NCI-H146 treated with DMSO at 0.1 percent for 48 hours (cell line): ENCODE measurements around the gene RETREG2.

Source experiments
- DNase-seq: peaks from one replicate; lab custom pipeline; 2025; ENCODE audit not compliant: unreplicated experiment; lab: John Stamatoyannopoulos, UW

Gene RETREG2

DNA sequence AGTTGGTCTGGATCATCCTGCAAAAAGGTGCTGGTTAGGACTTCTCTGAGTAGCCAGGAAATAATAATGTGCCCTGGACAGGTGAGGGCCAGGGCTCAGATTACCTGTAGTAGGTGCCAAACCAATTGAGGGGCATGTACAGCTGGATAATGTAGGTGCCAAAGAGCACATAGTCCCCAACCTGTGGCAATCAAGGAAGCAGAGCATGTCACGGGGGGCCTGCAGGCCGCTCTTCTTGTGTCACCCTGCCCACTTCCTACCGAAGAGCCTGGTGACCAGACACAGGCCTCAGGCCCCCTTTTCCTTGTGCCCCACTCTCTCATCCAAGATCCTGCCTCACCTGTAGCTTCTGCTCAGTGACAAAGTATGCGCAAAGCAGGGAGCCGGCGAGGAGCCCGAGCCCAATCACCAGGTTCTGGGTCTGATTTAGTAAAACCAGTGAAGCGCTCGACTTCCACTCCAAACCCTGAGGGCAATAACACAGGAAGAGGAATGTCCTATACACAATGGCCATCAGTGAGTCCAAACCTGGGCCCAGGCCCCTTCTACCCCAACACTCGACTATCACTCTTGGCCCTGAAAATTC is 35.5 kb downstream of the RETREG2 start:
- no peak for DNase-seq

- DNase-seq = no peak
These were observed 36.1 kb downstream of the RETREG2 start for GRCh38 chr2:219214141-219214540.

DNA sequence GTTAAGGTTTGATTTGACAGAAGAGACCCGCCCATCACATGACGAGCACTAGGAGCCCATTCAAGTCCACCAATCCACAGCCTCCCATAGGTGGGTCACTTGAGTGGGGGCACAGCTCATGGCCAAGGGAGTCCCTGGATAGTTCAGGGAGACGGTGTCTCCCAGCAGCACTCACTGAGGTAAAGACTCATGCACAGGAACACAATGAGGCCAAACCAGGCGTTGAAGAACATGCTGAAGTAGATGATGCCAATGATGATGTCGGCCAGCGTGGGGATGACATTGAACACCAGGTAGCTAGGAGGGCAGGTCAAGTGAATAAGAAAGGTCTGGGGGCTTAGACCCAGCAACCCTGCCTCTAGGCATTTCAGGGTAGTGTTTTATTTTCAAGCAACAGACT is 36.7 kb downstream of the RETREG2 start:
- DNase-seq = no peak

GRCh38 chr2:219215871-219216534 is 37.9 kb downstream of the RETREG2 start:
- no peak for DNase-seq

GRCh38 chr2:219216535-219216915 is 38.5 kb downstream of the RETREG2 start:
- DNase-seq = no peak

DNA sequence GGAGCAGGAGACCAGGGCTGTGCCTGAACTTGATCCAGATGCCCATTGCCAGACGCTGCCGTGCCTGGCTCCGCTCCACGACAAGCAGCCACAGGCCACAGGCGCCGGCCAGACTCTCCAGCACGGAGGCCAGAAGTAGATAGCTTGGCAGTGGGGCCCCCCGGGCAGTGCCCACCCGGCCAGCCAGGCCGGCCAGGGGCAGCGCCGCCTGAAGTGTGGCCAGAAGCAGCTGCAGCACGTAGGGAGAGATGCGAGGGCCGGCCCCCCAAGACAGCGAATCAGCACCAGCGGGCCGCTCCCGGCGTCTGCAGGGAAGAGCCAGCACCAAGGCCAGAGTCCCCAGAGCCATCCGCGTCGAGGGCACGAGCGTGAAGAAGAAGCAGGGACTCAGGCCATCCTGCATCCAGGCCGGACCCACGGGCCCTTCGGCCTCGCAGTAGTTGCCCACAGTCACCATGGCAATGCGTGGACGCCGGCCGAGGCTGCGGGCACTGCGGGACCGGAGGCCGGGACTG is 40.2 kb downstream of the RETREG2 start:
- peak; percentile 15 for DNase-seq

DNA sequence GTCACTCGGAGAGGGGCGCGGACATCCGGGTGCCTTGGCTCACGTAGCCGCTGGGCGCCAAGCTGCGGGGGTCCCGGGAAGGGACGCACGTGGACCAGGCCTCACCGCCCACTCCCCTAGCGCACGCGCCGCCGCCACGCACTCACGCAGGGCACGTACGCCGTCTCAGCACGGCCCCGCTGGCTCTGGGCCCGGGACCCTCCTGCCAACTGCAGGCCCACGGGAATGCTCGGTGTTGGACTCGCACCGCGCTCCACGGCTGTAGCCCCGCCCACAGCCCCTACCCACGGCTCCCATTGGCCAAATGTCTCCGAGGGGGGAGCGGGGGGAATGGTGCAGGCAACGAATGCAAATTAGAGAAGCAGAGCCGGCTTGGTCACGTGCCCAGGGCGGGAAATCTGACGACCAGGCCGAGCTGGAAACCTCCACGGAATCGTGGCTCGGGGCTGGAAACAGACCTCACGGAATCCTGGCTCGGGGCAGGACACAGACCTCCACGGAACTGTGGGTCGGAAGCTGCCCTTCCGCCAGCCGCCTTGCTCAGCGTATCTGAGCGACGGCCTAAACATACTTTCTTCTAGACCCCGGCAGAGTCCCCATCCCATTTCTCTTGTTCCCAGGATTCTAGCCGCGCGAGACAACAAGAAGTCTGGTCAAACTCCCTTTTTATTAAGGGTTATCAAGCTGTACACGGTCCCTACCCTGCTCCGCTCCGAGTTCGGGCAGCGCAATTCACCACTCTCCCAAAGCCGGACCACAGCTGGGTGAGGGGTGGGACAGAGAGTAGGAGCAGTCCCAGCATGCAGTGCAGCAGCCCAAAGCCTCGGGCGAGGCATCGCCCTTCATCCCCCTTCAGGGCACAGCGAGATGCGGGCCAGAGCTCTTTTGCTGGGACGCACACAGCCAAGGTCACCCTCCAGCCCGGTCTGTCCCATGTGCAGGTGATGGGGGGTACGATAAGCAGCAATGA is 40.9 kb downstream of the RETREG2 start, which contains the start of gene ABCB6:
Gene ABCB6 (minus strand): TSS at position 227 of the 970 bp plus-strand sequence. CDS start 285 bp downstream, outside the sequence.
- DNase-seq = peak; percentile 35

GRCh38 chr2:219219784-219220532 is 41.9 kb downstream of the RETREG2 start:
- no peak for DNase-seq

DNA sequence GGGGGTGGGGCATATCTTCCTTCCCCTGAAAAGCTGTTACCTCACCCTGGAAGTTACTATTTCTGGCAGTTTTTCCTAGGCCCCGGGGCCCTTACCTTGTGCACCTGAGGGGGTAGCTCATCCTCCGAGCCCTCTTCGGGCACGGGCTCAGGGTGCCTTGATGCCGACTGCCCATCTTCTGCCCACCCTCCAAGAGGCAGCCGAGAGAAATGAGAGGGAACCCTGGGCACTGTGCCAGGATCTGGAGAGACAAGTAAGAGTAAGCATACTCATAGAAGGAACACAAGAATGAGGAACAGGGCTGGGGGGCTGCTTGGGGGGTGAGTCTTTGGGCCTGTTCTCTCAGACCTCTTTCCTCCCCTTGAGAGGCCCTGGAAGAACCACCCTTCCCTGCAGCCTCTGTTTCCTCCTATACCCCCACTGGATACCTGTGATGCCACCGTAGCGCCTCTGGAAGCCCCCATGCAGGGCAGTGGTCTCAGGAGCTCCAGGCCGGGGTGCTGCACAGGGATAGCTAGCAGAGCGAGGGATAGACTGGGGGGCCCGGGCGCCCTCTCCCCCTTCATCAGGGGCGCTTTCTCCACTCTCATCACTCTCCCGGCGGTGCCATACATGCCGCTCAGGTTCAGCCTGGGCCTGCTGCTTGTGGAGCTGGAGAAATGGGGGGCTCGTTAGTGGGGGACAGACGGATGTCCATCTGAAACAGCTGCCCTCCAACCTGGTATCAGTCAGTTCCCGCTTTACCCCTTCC is 42.8 kb downstream of the RETREG2 start:
- no peak for DNase-seq

- no peak for DNase-seq
These were observed 44.0 kb downstream of the RETREG2 start for GRCh38 chr2:219221957-219222518.

- DNase-seq = no peak
These were observed 45.9 kb downstream of the RETREG2 start for GRCh38 chr2:219223831-219224610.

DNA sequence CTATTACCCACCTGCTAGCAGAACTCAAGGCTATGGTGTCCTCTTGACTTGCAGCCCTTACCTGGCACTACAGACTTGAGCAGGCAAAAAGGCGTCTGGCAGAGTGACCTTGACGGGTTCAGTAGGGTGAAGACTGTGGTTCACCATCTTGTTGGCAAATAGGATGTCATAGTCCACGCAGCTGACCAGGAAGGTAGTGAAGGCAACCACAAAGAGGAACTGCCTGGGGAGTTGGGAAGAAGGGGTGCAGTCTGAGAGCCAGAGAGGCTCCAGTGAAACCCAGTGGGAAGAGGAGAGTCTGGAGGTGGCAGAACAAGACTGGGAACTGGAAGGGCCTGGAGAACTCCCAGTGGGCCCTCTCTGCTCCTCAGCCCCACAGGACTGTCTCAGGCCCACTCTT is 47.3 kb downstream of the RETREG2 start:
- DNase-seq = no peak

GRCh38 chr2:219228041-219228910 is 50.2 kb downstream of the RETREG2 start:
- no peak for DNase-seq

- DNase-seq = no peak
These were observed 50.8 kb downstream of the RETREG2 start for GRCh38 chr2:219228911-219229304.

GRCh38 chr2:219229305-219230058 is 51.4 kb downstream of the RETREG2 start, which contains the start of the genes ANKZF1 and ATG9A:
TSS of gene ANKZF1 (plus strand) at chr2:219229806. CDS start at chr2:219230258, 452 bp downstream.
TSS of gene ATG9A (minus strand) at chr2:219229636. CDS start at chr2:219228024, 1,612 bp downstream.
- DNase-seq = peak; percentile 91

GRCh38 chr2:219230059-219230540 is 52.0 kb downstream of the RETREG2 start:
- DNase-seq = no peak

DNA sequence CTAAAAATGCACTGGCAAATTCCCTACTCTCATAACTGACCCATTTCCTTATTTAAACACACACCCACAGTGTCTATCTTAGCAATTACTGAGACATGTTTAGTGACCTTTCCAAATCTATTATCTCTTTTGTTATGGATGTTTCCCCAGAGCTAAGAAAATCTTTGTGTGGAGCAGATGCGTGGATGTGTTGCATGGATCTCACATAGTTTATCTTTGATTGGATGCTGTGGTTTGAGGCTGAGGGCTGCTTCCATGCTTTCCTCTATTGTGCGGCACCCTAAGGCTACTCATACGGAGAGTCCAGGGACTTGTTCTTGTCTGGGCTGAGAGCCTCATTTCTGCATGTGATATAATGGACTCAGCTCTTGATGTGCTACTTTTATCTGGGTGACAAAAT is 56.3 kb downstream of the RETREG2 start:
- no peak for DNase-seq
